GM19324 (cell line): ENCODE results near the gene IMPA2.
"Not testable (repeated sequence)": the region's sequence is repeated elsewhere in the genome, so short reads cannot be mapped to it uniquely, and the experiment has no call there.

Experiments
- ATAC-seq: cut with Tn5 transposase; IDR thresholded peaks from one replicate; pipeline ENCODE4 v1.9.1; 2021; ENCODE audit warnings: mild to moderate bottlenecking, moderate library complexity; ENCODE audit not compliant: unreplicated experiment, low FRiP score

The IMPA2 gene

DNA sequence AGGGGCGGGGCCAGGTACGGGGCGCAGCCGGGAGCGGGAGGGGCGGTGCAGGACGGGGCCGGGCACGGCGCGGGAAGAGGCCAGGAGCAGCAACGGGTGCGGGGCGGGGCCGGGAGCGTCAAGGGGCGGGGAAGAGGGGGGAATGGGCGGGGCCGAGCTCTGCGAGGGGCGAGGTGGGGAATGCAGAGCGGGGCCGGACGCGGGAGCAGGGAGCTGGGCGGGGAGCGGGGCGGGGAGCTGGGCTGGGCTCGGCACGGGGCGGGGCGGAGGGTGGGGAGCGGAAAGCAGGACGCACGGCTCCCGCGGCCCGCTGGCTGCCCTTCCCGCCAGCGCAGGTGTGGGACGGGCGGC is at the start of gene IMPA2:
IMPA2 (plus strand) TSS at position 316 of the 351 bp plus-strand sequence. CDS start 163 bp downstream, outside the sequence.
- peak; percentile 47 for ATAC-seq

DNA sequence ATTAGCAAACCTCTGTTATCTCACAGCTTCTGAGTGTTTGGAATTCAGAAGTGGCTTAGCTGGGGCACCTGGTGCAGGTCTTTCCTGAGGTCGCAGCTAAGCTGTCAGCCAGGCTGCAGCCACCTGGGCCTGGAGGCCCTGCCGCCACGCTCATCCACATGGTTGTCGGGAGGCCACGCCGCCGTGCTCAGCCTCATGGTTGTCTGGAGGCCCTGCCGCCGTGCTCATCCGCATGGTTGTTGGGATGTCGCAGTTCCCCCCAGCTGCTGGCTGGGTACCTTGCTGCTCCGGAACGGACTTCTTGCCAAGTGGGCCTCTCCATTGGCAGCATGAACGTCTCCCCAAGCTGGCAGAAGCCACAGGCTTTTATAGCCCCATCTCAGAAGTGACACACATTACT is 48.9 kb upstream of the IMPA2 start:
- ATAC-seq = no peak

DNA sequence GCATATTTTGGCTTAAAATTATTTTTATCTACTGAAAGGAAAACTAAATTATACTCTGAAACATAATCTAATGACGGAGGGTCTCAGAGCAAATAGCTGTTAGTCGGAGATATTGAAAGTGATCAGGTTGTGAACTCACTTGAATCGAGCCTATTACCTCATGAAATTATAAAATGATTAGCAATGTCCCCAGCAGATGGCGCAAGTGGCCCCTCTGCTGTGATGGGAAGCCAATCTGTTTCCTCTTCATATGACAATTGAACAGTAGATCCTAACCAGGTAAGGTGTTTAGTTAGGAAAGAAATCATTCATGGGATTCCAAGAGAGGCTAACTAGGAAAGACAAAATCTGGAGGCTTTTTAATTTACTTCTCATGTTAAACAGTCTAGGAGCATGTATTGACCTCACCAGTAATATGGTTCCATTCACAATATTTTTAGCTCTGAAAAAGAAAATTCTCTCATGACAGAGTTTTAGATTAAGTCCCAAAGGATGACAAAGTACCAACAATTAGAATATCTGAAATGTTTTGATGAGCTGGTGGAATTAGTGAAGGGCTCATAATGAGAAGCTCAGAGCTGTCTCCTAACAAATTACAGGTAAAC is 43.3 kb upstream of the IMPA2 start:
- no peak for ATAC-seq

GRCh38 chr18:11940956-11941355 is 40.4 kb upstream of the IMPA2 start:
- no peak for ATAC-seq

DNA sequence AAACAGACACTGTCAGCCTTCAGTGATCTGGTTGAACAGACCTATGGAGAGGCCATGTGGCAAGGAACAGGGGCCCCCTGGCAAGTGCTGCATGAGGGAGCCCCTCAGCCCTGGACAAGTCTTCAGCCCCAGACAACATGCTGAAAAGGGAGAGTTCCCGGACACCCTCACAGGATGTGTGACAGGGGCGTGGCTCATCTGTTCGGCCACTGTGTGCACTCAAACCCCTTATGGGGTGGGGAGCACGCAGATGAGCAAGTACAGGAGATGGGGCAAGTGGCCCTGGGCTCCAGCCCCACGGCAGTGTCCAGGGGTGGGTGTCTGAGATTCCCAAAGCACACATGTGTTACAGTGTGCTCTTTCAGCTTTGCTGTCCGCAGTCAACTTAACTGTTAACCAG is 37.8 kb upstream of the IMPA2 start:
- no peak for ATAC-seq

GRCh38 chr18:11944252-11944651 is 37.1 kb upstream of the IMPA2 start:
- ATAC-seq = no peak

DNA sequence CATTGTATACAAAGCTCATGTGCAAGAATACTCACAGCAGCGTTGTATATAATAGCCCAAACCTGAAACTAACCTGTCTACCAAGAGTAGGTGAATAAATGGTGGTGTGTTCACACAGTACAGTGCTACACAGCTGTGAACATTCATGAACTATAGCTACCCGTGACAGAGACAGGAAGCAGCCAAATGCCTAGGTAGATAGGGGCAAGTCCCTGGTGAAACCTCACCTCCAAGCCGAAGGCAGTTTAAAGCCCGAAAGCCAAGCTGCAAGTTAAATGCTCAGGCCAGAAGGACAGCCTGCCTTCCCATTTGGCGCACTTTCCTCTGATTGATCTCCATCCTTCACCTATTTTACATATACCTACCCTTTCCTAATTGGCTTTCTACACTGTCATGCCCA is 36.5 kb upstream of the IMPA2 start:
- ATAC-seq = no peak

DNA sequence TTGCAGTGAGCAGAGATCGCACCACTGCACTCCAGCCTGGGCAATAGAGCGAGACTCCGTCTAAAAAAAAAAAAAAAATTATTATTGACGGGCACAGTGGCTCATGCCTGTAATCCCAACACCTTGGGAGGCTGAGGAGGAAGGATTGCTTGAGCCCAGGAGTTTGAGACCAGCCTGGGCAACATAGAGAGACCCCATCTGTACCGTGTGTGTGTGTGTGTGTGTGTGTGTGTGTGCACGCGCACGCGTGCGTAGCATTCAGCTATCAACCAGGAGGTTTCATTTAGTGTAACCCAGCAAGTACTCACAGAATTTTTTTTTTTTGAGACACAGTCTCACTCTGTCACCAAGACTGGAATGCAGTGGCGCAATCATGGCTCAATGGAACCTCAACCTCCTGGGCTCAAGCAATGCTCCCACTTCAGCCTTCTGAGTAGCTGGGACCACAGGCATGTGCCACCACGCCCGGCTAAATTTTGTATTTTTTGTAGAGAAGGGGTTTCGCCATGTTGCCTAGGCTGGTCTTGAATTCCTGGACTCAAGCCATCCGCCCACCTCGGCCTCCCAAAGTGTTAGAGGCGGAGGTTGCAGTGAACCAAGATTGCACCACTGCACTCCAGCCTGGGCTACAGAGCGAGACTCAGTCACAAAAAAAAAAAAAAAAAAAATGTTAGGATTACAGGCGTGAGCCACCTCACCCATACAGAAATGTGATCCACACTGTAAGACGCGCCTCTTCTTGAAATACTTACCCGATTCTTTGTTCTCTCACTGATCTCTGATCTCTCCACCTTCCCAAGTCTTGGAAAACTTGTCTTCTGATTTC is 35.3 kb upstream of the IMPA2 start:
- not testable (repeated sequence) for ATAC-seq

DNA sequence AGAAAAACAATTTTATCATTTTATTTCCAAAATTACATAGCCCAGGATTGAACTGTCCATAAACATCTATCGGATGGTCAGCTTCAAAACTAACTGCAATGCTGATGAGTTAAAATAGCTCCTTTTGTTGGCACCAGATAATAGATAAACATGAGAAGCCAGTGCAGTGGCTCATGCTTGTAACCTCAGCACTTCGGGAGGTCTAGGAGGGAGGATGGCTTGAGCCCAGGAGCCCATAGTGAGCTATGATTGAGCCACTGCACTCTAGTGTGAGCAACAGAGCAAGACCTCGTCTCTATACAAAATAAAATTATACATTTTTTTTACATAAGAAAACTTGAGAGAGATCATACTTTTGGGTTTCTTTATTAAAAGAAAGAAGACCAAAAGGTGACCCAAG is 34.6 kb upstream of the IMPA2 start:
- ATAC-seq = no peak

- peak; percentile 80 for ATAC-seq
These were observed 33.8 kb upstream of the IMPA2 start for GRCh38 chr18:11947214-11948191.

GRCh38 chr18:11948852-11949523 is 32.3 kb upstream of the IMPA2 start:
- no peak for ATAC-seq

GRCh38 chr18:11950824-11951223 is 30.5 kb upstream of the IMPA2 start:
- no peak for ATAC-seq

- no peak for ATAC-seq
These were observed 29.9 kb upstream of the IMPA2 start for GRCh38 chr18:11951390-11951851.

GRCh38 chr18:11953113-11953512 is 28.2 kb upstream of the IMPA2 start:
- ATAC-seq = no peak

DNA sequence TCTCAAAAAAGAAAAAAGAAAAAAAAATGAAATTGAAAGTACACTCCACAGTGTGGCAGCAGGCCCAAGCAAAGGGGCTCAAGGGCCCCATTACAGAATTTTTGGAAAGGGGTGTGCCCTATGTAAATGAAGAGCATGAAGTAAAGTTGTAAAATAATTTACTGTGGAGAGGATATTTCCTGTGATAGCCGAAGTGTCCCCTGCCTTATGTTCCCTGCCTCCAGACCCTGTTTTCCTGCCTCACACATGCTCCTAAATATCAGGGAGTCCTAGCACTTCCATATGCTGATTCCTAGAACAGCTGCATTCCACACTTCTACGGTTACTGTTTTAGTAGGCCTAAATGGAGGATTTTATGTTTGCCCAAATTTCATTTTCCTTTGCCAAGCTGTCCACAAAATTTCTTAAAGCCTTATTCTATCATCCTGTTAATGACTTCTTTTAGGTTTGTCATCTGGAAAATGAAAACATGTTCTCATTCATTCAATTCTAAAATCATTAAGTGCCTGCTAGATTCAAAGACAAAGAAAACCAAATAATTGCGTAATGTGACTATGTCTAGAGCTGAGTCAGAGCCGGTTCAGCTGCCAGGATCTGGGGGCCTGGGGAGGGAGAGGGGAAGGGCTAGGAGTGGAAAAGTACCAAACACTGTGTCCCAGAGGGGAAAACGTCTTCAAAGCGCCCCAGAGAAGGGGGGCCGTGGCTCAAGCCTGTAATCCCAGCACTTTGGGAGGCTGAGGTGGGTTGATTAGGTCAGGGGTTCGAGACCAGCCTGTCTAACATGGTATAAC is 25.9 kb upstream of the IMPA2 start:
- ATAC-seq = no peak

GRCh38 chr18:11956371-11957308 is 24.7 kb upstream of the IMPA2 start:
- no peak for ATAC-seq

DNA sequence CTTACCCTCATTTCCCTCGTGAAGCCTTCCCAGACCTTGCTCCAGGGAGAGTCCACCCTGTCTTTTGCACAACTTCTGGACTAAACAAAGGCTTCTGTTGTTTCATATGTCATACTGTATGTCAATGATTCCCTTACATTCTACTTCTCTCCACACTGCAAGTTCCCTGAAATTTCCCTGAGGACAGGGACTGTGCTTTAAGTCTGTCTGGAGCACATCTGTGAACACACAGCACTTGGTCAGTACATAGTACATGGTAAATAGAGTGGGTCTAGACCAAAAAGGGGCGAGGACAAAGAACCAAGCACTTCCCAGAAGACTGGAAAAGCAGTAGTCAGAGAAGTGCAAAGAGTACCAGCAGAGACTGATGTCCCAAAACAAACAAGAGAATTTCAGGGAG is 23.7 kb upstream of the IMPA2 start:
- no peak for ATAC-seq

DNA sequence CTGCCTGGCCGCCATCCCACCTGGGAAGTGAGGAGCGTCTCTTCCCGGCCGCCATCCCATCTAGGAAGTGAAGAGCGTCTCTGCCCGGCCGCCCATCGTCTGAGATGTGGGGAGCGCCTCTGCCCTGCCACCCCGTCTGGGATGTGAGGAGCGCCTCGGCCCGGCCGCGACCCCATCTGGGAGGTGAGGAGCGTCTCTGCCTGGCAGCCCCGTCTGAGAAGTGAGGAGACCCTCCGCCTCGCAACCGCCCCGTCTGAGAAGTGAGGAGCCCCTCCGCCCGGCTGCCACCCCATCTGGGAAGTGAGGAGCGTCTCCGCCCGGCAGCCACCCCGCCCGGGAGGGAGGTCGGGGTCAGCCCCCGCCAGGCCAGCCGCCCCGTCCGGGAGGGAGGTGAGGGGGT is 21.7 kb upstream of the IMPA2 start:
- ATAC-seq = not testable (repeated sequence)
